SK-N-SH treated with all-trans-retinoic acid at 6 μM for 48 hours (cell line): ENCODE results near the gene USP12.

Source experiments
- BACH2 ChIP-seq: fragments of 250-450 bp; sonication (Bioruptor Pico); IDR thresholded peaks from 2 replicates; pipeline ENCODE4 v1.9.0; 2021; ENCODE audit warnings: mild to moderate bottlenecking, borderline replicate concordance
- CREB5 ChIP-seq: fragments of 250-450 bp; sonication (Bioruptor Pico); IDR thresholded peaks from 2 replicates; pipeline ENCODE4 v1.5.1; 2020; ENCODE audit warnings: low read depth, mild to moderate bottlenecking, moderate library complexity
- CSRNP3 ChIP-seq: fragments of 250-450 bp; sonication (Bioruptor Pico); IDR thresholded peaks from 2 replicates; pipeline ENCODE4 v1.5.1; 2021; ENCODE audit warnings: mild to moderate bottlenecking, moderate library complexity
- ISL1 ChIP-seq: fragments of 250-450 bp; sonication (Bioruptor Pico); IDR thresholded peaks from 2 replicates; pipeline ENCODE4 v2.1.2; 2022; ENCODE audit warnings: mild to moderate bottlenecking, moderate library complexity
- PATZ1 ChIP-seq: fragments of 250-450 bp; sonication (Bioruptor Pico); IDR thresholded peaks from 2 replicates; pipeline ENCODE4 v1.8.0; 2020; ENCODE audit warnings: mild to moderate bottlenecking, moderate library complexity, borderline replicate concordance
- POU6F1 ChIP-seq: fragments of 250-450 bp; sonication (Bioruptor Pico); IDR thresholded peaks from 2 replicates; pipeline ENCODE4 v1.8.0; 2021; ENCODE audit warnings: low read depth, mild to moderate bottlenecking, moderate library complexity, borderline replicate concordance
- TCF4 ChIP-seq: fragments of 250-450 bp; sonication (Bioruptor Pico); IDR thresholded peaks from 2 replicates; pipeline ENCODE4 v1.8.0; 2021; ENCODE audit warnings: mild to moderate bottlenecking, moderate library complexity, borderline replicate concordance
- ZFP3 ChIP-seq: fragments of 250-450 bp; sonication (Bioruptor Pico); IDR thresholded peaks from 2 replicates; pipeline ENCODE4 v1.5.0; 2020; ENCODE audit warnings: mild to moderate bottlenecking, moderate library complexity
- ZFP30 ChIP-seq: fragments of 450-650 bp; formaldehyde crosslinking; IDR thresholded peaks from 2 replicates; pipeline ENCODE4 v1.5.0; 2022; ENCODE audit warnings: mild to moderate bottlenecking, moderate library complexity

DNA sequence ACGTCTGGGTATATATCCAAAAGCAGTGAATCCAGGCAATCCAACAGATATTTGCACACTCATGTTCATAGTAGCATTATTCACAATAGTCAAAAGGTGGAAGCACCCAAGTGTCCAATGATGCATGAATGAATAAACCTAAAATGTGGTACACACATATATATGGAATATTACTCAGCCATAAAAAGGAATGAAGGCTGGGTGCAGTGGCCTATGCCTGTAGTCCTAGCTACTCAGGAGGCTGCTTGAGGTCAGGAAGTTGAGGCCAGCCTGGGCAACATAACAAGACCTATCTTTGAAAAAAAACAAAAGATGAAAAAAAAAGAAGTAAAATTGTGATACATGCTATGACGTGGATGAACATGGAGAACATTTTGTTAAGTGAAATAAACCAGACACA is 10.4 kb upstream of the USP12 start:
- TF ChIP-seq PATZ1 (CRISPR knock-in tag) (no peak), POU6F1 (CRISPR knock-in tag) (no peak), TCF4 (no peak), ZFP3 (no peak), CSRNP3 (CRISPR knock-in tag) (no peak), ZFP30 (CRISPR knock-in tag) (no peak), ISL1 (CRISPR knock-in tag) (no peak), CREB5 (CRISPR knock-in tag) (no peak), BACH2 (CRISPR knock-in tag) (no peak)
